Activated naive CD8-positive, alpha-beta T cell (primary cell): Measurements from ENCODE around the gene BANP.
A peak's percentile ranks its signal among the peaks of the same experiment; 100 is the strongest.
"Not testable (repeated sequence)": the region's sequence is repeated elsewhere in the genome, so short reads cannot be mapped to it uniquely, and the experiment has no call there.

Experiments used
- H3K27ac Mint-ChIP-seq: one replicate; pipeline ENCODE4 v1.8.0; 2021; ENCODE audit warnings: mixed read lengths
- H3K27me3 Mint-ChIP-seq: one replicate; pipeline ENCODE4 v1.8.0; 2021; ENCODE audit warnings: mixed read lengths
- H3K36me3 Mint-ChIP-seq: one replicate; pipeline ENCODE4 v1.8.0; 2021; ENCODE audit warnings: mixed read lengths
- H3K4me1 Mint-ChIP-seq: one replicate; pipeline ENCODE4 v1.8.0; 2021; ENCODE audit warnings: low read depth, mixed read lengths
- H3K4me3 Mint-ChIP-seq: one replicate; pipeline ENCODE4 v1.8.0; 2021; ENCODE audit warnings: mild to moderate bottlenecking, mixed read lengths
- H3K9me3 Mint-ChIP-seq: one replicate; pipeline ENCODE4 v1.8.0; 2021; ENCODE audit warnings: low read depth, mixed read lengths

The BANP gene

DNA sequence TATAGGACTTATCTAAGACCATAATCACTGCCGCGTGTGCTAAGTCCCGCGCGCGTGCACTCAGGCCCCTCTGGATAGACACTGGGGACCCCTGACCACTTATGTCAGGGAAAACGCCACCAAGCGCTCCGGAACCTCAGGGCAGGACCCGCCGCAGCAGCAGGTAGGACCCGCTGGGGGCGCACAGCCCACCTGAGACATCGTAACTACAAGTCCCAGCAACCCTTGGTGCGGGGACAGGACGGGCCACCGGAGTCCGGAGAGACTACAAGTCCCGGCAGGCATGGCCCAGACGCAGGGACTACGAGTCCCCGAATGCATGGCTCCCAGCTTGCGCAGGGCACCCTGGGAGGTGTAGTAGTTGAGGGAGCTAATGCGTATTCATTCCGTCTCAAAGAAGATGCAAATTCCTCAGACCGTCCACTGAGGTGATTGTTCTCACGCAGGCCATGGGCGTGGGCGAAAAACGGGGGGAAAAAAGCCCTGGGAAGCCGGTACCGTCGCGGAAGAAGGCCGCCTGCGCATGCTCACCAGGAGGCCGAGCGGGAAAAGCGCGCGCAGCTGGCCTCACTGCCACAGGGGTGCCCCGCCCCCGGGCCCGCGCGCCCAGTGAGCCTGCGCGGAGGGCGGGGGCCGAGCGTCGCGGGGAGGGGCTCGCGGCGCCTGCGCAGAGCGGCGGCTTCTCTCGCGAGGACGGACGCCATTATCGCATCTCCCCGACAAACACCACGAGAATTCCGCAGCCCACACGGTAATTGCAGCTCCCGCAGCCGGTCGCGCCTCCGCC is at the start of gene BANP:
Gene BANP (plus strand): TSS at position 670 of the 787 bp plus-strand sequence. CDS start 23,682 bp downstream, outside the sequence.
- H3K27ac Mint-ChIP-seq, result peak within 1 kb of the TSS; percentile 100
- no peaks in the 10 kb centered on the region for H3K9me3 Mint-ChIP-seq
- peaks cover 35% of the 10 kb centered on the region for H3K4me1 Mint-ChIP-seq
- peaks cover 6% of the 10 kb centered on the region for H3K36me3 Mint-ChIP-seq
- H3K27me3 Mint-ChIP-seq, result peaks cover 2% of the 10 kb centered on the region
- H3K4me3 Mint-ChIP-seq, result peak within 1 kb of the TSS; percentile 99

- H3K27ac Mint-ChIP-seq, H3K36me3 Mint-ChIP-seq, H3K27me3 Mint-ChIP-seq, H3K9me3 Mint-ChIP-seq, H3K4me3 Mint-ChIP-seq: not testable (repeated sequence)
- peaks cover 15% of the 10 kb centered on the region for H3K4me1 Mint-ChIP-seq
Observed at GRCh38 chr16:87904963-87905362, 46.3 kb upstream of the BANP start.

DNA sequence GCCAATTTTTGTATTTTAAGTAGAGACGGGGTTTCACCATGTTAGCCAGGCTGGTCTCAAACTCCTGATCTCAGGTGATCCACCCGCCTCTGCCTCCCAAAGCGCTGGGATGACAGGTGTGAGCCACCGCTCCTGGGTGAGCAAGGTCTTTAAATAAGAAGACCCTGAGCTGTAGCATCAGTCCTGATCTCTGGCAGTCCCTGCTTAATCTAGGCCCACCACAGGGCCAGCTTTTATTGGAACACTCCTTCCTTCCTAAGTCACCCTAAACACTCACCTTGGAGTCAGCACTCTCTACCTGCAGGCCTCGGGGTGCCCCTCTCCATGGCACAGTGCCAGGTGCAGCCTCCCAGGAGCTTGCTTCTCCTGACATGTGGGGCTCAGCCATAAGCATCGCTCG is 45.7 kb upstream of the BANP start:
- H3K9me3 Mint-ChIP-seq, H3K4me3 Mint-ChIP-seq, H3K27me3 Mint-ChIP-seq, H3K36me3 Mint-ChIP-seq: not testable (repeated sequence)
- H3K4me1 Mint-ChIP-seq, result peaks cover 15% of the 10 kb centered on the region
- peak overlapping the region; percentile 54 for H3K27ac Mint-ChIP-seq

GRCh38 chr16:87908101-87908500 is 43.1 kb upstream of the BANP start:
- Mint-ChIP-seq H3K4me1 (peaks cover 15% of the 10 kb centered on the region), H3K27ac (peak overlapping the region; percentile 64)
- not testable (repeated sequence) for H3K4me3 Mint-ChIP-seq, H3K27me3 Mint-ChIP-seq, H3K36me3 Mint-ChIP-seq, H3K9me3 Mint-ChIP-seq

GRCh38 chr16:87909203-87909935 is 41.9 kb upstream of the BANP start:
- Mint-ChIP-seq H3K4me3 (peak overlapping the region; percentile 30), H3K27ac (peak overlapping the region; percentile 85)
- not testable (repeated sequence) for H3K9me3 Mint-ChIP-seq, H3K27me3 Mint-ChIP-seq, H3K4me1 Mint-ChIP-seq, H3K36me3 Mint-ChIP-seq

GRCh38 chr16:87911106-87911763 is 40.0 kb upstream of the BANP start:
- H3K4me1 Mint-ChIP-seq, H3K4me3 Mint-ChIP-seq, H3K9me3 Mint-ChIP-seq, H3K36me3 Mint-ChIP-seq, H3K27ac Mint-ChIP-seq, H3K27me3 Mint-ChIP-seq: not testable (repeated sequence)

- H3K4me1 Mint-ChIP-seq, H3K9me3 Mint-ChIP-seq, H3K27me3 Mint-ChIP-seq, H3K27ac Mint-ChIP-seq, H3K36me3 Mint-ChIP-seq: not testable (repeated sequence)
- H3K4me3 Mint-ChIP-seq, result peak overlapping the region; percentile 44
Observed at GRCh38 chr16:87912691-87913090, 38.5 kb upstream of the BANP start.

DNA sequence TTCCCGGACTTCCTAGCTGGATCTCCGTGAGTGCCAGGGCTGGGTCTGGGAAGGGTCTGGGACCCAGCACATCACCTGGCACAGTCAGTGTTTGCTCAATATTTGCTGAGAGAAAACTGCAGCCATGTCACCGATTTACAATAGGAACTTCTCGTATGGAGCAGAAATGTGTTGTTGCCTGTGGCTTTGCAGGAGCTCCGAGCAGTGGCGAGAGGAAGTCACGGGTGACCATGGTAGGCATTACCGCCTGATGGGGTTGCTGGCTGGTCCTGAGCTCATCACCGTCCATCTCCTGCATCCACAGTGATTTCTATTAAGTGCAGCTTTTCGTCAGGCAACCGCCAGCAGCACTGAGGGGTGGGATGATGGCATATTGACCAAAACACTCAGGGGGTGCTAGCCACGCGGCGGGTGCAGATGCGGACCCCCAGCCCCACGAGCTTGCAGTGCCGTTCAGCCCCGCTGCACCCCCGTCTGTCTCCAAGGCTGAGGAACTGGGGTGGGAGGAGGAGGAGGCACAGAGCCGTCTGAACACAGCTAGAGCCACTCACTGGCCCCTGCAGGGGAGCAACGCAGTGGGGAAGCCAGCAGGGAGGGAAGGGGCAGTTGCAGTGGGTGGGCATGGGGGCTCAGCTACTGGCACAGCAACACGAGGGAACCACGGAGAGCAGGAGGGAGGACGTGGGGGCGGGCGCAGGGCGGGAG is 37.1 kb upstream of the BANP start:
- not testable (repeated sequence) for H3K9me3 Mint-ChIP-seq, H3K27me3 Mint-ChIP-seq, H3K4me1 Mint-ChIP-seq, H3K36me3 Mint-ChIP-seq, H3K4me3 Mint-ChIP-seq, H3K27ac Mint-ChIP-seq

DNA sequence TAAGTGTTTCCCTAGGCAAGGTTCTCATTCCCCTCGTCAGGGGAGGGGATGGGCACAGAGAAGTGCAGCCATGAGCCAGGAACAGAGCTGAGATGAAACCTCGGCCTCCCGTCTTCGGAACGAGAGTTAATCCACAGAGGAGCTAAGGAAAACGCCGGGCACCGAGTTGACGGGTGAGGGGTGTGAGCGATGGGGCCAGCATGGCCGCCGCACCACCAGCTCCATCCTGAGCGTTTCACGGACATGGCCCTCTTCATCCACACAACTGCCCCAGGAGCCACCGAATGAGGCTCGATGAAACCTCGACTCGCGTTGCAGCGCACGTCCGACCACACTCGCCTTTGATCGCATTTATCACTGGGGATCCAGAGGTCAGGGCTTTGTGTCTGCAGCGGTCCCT is 36.4 kb upstream of the BANP start:
- H3K4me3 Mint-ChIP-seq, result no peak overlapping the region
- H3K27me3 Mint-ChIP-seq, result no peaks in the 10 kb centered on the region
- H3K36me3 Mint-ChIP-seq, result no peaks in the 10 kb centered on the region
- H3K9me3 Mint-ChIP-seq, result no peaks in the 10 kb centered on the region
- H3K27ac Mint-ChIP-seq, result no peak overlapping the region
- no peaks in the 10 kb centered on the region for H3K4me1 Mint-ChIP-seq

DNA sequence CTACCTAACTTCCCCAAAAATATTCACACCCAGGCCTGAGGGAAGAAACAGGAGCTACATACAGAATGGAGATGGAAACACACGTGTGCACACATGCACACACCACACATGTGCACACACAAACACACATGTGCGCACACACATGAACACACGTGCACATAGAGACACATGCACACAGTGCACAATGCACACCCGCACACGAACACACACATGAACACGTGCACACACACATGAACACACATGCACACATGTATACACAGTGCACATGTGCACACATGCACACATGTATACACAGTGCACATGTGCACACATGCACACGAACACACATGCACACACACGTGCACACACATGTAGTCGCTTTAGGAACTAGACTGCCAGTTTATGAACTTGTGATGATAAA is 33.7 kb upstream of the BANP start:
- Mint-ChIP-seq H3K4me3 (no peak overlapping the region), H3K9me3 (no peaks in the 10 kb centered on the region), H3K27ac (no peak overlapping the region), H3K36me3 (no peaks in the 10 kb centered on the region), H3K27me3 (no peaks in the 10 kb centered on the region), H3K4me1 (no peaks in the 10 kb centered on the region)

- no peak overlapping the region for H3K27ac Mint-ChIP-seq
- H3K36me3 Mint-ChIP-seq, result no peaks in the 10 kb centered on the region
- H3K27me3 Mint-ChIP-seq, result no peaks in the 10 kb centered on the region
- H3K4me3 Mint-ChIP-seq, result no peak overlapping the region
- H3K4me1 Mint-ChIP-seq, result no peaks in the 10 kb centered on the region
- no peaks in the 10 kb centered on the region for H3K9me3 Mint-ChIP-seq
Observed at GRCh38 chr16:87918338-87918737, 32.9 kb upstream of the BANP start.

- Mint-ChIP-seq H3K4me1 (no peaks in the 10 kb centered on the region), H3K4me3 (no peak overlapping the region), H3K27me3 (no peaks in the 10 kb centered on the region), H3K36me3 (no peaks in the 10 kb centered on the region), H3K27ac (no peak overlapping the region), H3K9me3 (no peaks in the 10 kb centered on the region)
Observed at GRCh38 chr16:87918866-87919680, 32.2 kb upstream of the BANP start.

- Mint-ChIP-seq H3K27ac (no peak overlapping the region), H3K36me3 (no peaks in the 10 kb centered on the region), H3K4me3 (no peak overlapping the region), H3K4me1 (no peaks in the 10 kb centered on the region), H3K27me3 (no peaks in the 10 kb centered on the region), H3K9me3 (no peaks in the 10 kb centered on the region)
Observed at GRCh38 chr16:87919681-87919994, 31.6 kb upstream of the BANP start.

DNA sequence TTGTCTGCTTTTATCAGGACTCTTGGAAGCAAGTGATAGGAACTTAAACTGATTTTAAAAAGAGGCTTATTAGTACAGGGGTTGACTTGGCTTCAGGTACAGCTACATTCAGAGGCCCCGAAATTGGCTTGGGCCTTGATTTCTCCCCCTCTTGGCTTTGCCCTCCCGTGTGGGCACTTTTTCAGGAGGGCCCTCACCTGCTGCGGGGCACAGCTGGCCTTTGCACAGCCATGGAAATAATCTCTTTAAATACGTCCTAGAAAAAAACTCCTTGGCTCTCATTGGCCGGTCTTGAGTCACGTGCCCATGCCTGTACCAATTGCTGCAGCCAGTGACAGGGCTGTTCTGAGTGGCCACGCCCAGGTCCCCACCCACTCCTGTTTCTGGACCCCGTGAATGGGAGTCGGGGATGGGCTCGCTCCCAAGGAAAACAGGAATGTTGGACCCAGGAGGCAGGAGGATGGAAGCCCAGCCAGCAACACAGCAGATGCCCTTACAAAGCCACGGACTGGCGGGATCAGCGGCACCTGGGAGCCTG is 29.9 kb upstream of the BANP start:
- Mint-ChIP-seq H3K36me3 (no peaks in the 10 kb centered on the region), H3K4me3 (no peak overlapping the region), H3K9me3 (no peaks in the 10 kb centered on the region), H3K27me3 (no peaks in the 10 kb centered on the region), H3K4me1 (peaks cover 8% of the 10 kb centered on the region), H3K27ac (no peak overlapping the region)
